CD14-positive monocyte (primary cell): ENCODE measurements around the gene LHX4. TPM values are rescaled to one million over a fixed set of nuclear protein-coding genes. Genes with fewer than 3 reads are reported as not detected.

Source experiments
- DNase-seq, 3 donors: peaks; one replicate each; pipeline ENCODE4 v3.0.0-alpha.2; 2011 to 2022
- H2AFZ ChIP-seq: 2 replicates; pipeline ENCODE4 v1.6.0; 2012; ENCODE audit warnings: mild to moderate bottlenecking, low read depth, low read length, inconsistent platforms; ENCODE audit not compliant: insufficient read depth, poor library complexity, severe bottlenecking
- H3K27ac ChIP-seq, 2 donors: 1 replicate in 1 of 2; 2 replicates in 1 of 2; pipeline ENCODE4 v1.5.1; 2012 to 2013; ENCODE audit warnings: low read length in 2 of 2, control low read depth in 1 of 2, inconsistent platforms in 1 of 2, low read depth in 1 of 2, mild to moderate bottlenecking in 1 of 2
- H3K27me3 ChIP-seq, 2 donors: one replicate each; pipeline versions ENCODE4 v1.6.0 to v1.6.1; 2011 to 2013; ENCODE audit warnings: low read length in 2 of 2; ENCODE audit not compliant: control insufficient read depth in 2 of 2, insufficient read depth in 2 of 2
- H3K36me3 ChIP-seq, 2 donors: replicated peaks in 1 of 2; 1 replicate in 1 of 2; 2 replicates in 1 of 2; pipeline versions ENCODE4 v1.5.1 to v1.6.1; 2012 to 2013; ENCODE audit warnings: low read length in 2 of 2, control low read depth in 1 of 2, inconsistent platforms in 1 of 2, mild to moderate bottlenecking in 1 of 2; ENCODE audit not compliant: insufficient read depth in 2 of 2, control insufficient read depth in 1 of 2
- H3K4me1 ChIP-seq, 2 donors: 1 replicate in 1 of 2; 2 replicates in 1 of 2; pipeline versions ENCODE4 v1.5.1 to v1.6.1; 2012 to 2013; ENCODE audit warnings: low read length in 2 of 2, control low read depth in 1 of 2, inconsistent platforms in 1 of 2, mild to moderate bottlenecking in 1 of 2, moderate library complexity in 1 of 2; ENCODE audit not compliant: insufficient read depth in 2 of 2, control insufficient read depth in 1 of 2
- H3K4me2 ChIP-seq: replicated peaks from 2 replicates; pipeline ENCODE3; 2012; ENCODE audit warnings: low read length, moderate library complexity, mild to moderate bottlenecking; ENCODE audit not compliant: poor library complexity, severe bottlenecking; ENCODE audit errors: extremely low read depth
- H3K4me3 ChIP-seq, 3 experiments: fragments of 200-600 bp in 1 of 3; sonication (generic) in 1 of 3; replicated peaks in 1 of 3; 1 replicate in 2 of 3; 2 replicates in 1 of 3; pipeline ENCODE4 v1.5.1; 2011 to 2013; ENCODE audit warnings: low read length in 3 of 3, mild to moderate bottlenecking in 3 of 3, control low read depth in 2 of 3, low read depth in 2 of 3, inconsistent platforms in 1 of 3, moderate library complexity in 1 of 3
- H3K79me2 ChIP-seq: 2 replicates; pipeline ENCODE4 v1.6.0; 2012; ENCODE audit warnings: mild to moderate bottlenecking, control low read depth, inconsistent platforms, low read length, moderate library complexity; ENCODE audit not compliant: insufficient read depth
- H3K9ac ChIP-seq: 2 replicates; pipeline ENCODE4 v1.6.0; 2017; ENCODE audit warnings: low read length, mild to moderate bottlenecking; ENCODE audit not compliant: insufficient read depth, poor library complexity, severe bottlenecking
- H3K9me3 ChIP-seq, 2 donors: replicated peaks in 1 of 2; 1 replicate in 1 of 2; 2 replicates in 1 of 2; pipeline versions ENCODE4 v1.5.1 to v1.6.1; 2012 to 2013; ENCODE audit warnings: low read length in 2 of 2, control low read depth in 1 of 2; ENCODE audit not compliant: control insufficient read depth in 1 of 2, insufficient read depth in 1 of 2
- H4K20me1 ChIP-seq: 2 replicates; pipeline ENCODE4 v1.6.0; 2012; ENCODE audit warnings: mild to moderate bottlenecking, low read length, control low read depth, moderate library complexity; ENCODE audit not compliant: insufficient read depth
- H3K27ac Mint-ChIP-seq, 7 donors: one replicate each; pipeline ENCODE4 v1.8.0; 2020; ENCODE audit warnings: mild to moderate bottlenecking in 7 of 7, mixed read lengths in 7 of 7, moderate library complexity in 6 of 7, inconsistent platforms in 2 of 7
- H3K27me3 Mint-ChIP-seq, 3 donors: one replicate each; pipeline ENCODE4 v1.8.0; 2021 to 2022; ENCODE audit warnings: low read depth in 3 of 3, mild to moderate bottlenecking in 3 of 3, mixed read lengths in 3 of 3, moderate library complexity in 3 of 3, inconsistent platforms in 1 of 3
- H3K36me3 Mint-ChIP-seq, 2 donors: one replicate each; pipeline ENCODE4 v1.8.0; 2020; ENCODE audit warnings: mixed read lengths in 2 of 2, inconsistent platforms in 1 of 2, mild to moderate bottlenecking in 1 of 2
- H3K4me1 Mint-ChIP-seq: one replicate; pipeline ENCODE4 v1.8.0; 2020; ENCODE audit warnings: mild to moderate bottlenecking, mixed read lengths
- H3K4me3 Mint-ChIP-seq, 2 donors: one replicate each; pipeline ENCODE4 v1.8.0; 2020; ENCODE audit warnings: mild to moderate bottlenecking in 2 of 2, mixed read lengths in 2 of 2, moderate library complexity in 1 of 2
- H3K9me3 Mint-ChIP-seq, 7 donors: one replicate each; pipeline ENCODE4 v1.8.0; 2020 to 2022; ENCODE audit warnings: mixed read lengths in 7 of 7, mild to moderate bottlenecking in 6 of 7, moderate library complexity in 6 of 7, inconsistent platforms in 2 of 7
- CTCF ChIP-seq: fragments of 200-600 bp; IDR thresholded peaks from one replicate; pipeline ENCODE4 v1.8.0; 2022; ENCODE audit warnings: antibody characterized with exemption, mild to moderate bottlenecking
- WGBS: methylation state at CpG from one replicate; pipeline ENCODE4 v1.1.5; 2013; ENCODE audit warnings: missing lambda C conversion rate; ENCODE audit not compliant: insufficient coverage; 5-methylcytosine and 5-hydroxymethylcytosine counted together
- intact Hi-C, 2 donors: fragments of 100-400 bp; cut with micrococcal nuclease; formaldehyde crosslinking; loops; one replicate each; pipeline versions ENCODE4 v1.15.0 to v1.15.1; 2023
- polyA plus RNA-seq, 3 donors: library from polyadenylated mRNA; depleted of rRNA in 1 of 3; unstranded in 2 of 3; stranded (reverse) in 1 of 3; fragments of 300-500 nt in 2 of 3; fragments of >200 nt in 1 of 3; fragmentation: Illumina TruSeq in 2 of 3; gene quantifications; 1 replicate in 2 of 3; 2 replicates in 1 of 3; pipeline ENCODE4 v1.2.3, GENCODE V29; 2012 to 2021

LHX4 gene
- polyA plus RNA-seq, 3 donors = not detected

- no peak overlapping the region for H3K27ac Mint-ChIP-seq
- H3K36me3 Mint-ChIP-seq = no peaks in the 10 kb centered on the region
- H3K27me3 ChIP-seq = peaks cover 0 to 2% of the 10 kb centered on the region in 2 donors
Measured at GRCh38 chr1:180261524-180262155, 31.6 kb downstream of the LHX4 start.

More at GRCh38 chr1:180261524-180262155, 31.6 kb downstream of the LHX4 start:
- 87% methylated on average over 6 of the region's 7 CpGs for WGBS
- no peaks in the 10 kb centered on the region for H3K4me1 Mint-ChIP-seq
- Histone ChIP-seq H3K36me3 (no peaks in the 10 kb centered on the region), H3K4me1 (no peaks in the 10 kb centered on the region), H4K20me1 (no peaks in the 10 kb centered on the region), H3K9ac (no peak overlapping the region), H3K9me3 (no peaks in the 10 kb centered on the region), H3K27ac (no peak overlapping the region), H3K79me2 (no peaks in the 10 kb centered on the region), H3K4me3 (no peak overlapping the region), H3K4me2 (no peak overlapping the region), H2AFZ (no peak overlapping the region)
- H3K9me3 Mint-ChIP-seq = peaks cover 0 to 2% (median 0%) of the 10 kb centered on the region in 7 donors
- H3K27me3 Mint-ChIP-seq = peaks cover 29 to 55% (median 33%) of the 10 kb centered on the region in 3 donors
- no peak for TF ChIP-seq CTCF
- intact Hi-C loops = no loop called here
- DNase-seq = no peak
- peak overlapping the region in 1 of 2 donors; percentile 16 for H3K4me3 Mint-ChIP-seq
